GM19099 (cell line): ENCODE data around the gene FGD4.

Source experiments
- POLR2A ChIP-seq: IDR thresholded peaks from 3 replicates; pipeline ENCODE4 v1.6.1; 2011; ENCODE audit warnings: low read depth; ENCODE audit not compliant: insufficient read length; ENCODE audit errors: extremely low read depth

Gene FGD4

DNA sequence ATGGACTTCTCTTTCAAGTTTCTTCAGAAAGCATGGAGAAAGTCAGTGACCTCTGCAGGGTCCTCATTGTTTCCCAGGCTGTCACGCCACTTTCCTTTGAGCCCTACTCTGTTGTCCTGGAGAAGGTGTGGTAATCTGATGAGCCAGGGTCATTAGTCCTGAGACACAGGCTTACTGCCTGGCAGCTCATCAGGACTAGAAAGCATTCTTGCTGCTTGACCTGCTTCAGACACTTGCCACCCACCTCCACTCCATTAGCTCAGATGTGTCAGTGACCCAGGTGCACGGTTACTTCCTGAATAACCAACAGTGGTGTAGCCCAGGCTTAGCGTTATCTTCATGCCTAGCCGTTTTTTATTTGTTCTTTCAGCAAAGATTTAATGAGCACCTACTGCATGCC, 93.9 kb downstream of the FGD4 start:
- TF ChIP-seq POLR2A, result no peak

- TF ChIP-seq POLR2A, result no peak
These were observed 95.3 kb downstream of the FGD4 start for GRCh38 chr12:32494656-32495055.

DNA sequence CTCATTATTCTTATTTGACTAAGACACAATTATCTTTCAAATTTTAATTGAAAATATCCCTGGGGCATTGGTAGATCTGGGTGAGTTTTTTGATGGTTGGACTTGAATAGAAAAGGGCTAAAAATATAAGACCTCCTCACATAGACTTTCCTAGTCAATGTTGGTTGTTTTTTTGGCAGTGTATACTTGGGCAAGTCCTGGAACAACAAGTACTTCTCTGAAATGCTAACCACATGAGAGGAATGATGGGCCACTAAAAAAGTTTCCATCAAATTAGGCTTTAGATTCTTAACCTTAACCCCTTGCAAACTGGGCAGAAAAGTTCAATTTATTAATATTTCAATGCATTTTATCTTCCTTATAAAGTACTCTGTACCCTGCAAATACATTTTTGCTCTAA, 97.6 kb downstream of the FGD4 start:
- TF ChIP-seq POLR2A, result no peak

- no peak for TF ChIP-seq POLR2A
These were observed 98.5 kb downstream of the FGD4 start for GRCh38 chr12:32497864-32498263.

DNA sequence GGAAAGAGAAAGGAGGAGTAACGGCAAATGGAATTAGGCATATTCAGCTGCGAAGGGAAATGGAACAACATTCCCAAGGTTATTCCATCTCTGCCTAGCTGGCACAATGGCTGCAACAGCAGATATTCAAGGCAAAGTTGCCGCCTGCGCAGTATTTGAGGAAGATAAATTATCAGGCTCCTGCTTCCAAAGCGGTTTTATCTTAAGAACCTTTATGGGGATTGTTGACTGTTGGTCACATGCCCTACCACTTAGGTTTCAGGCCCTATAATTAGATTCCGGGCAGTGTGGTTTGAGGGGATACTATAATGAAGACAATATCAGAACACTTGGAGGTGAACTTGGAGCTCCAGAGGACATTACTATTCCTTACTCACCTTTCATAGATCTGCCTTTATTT, 99.7 kb downstream of the FGD4 start:
- TF ChIP-seq POLR2A, result no peak

- no peak for TF ChIP-seq POLR2A
These were observed 102.5 kb downstream of the FGD4 start for GRCh38 chr12:32501835-32502333.

DNA sequence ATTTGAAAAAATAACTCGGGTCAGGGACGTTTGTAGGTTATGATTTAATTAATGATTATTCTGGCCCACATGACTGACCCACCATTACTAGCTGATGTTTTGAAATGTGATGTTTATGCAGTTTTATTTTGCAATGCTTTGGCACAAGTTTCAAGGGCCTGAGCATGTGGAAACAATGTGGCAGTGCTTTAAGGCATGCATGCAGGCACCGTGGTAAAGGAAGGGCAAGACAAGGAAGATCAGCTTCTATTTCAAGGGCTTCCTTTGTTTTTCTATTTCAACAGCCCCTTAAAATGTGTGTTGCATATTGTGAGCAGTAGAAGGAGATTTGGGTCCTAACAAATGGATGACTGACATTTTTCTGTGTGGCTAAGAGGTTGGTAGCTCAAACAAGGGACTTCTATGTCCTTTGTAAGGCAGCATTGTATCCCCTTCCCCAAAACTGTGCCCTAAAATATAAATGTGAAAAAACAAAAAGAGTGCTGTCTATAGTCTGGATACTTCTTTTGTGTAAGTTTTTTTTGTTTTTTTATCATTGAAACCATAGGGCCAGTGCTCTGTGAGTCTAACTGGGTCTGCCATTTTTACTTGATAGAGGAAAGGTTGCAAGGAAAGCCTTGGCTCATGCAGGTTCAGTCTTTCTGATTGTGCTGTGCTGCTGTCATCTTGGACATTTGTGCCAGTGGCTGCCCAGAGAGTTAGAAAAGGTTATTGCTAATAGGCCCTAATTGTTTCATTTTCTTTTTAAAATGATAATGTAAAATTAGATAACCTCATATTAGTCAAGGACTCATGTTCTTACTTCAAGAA, 103.5 kb downstream of the FGD4 start:
- no peak for TF ChIP-seq POLR2A

DNA sequence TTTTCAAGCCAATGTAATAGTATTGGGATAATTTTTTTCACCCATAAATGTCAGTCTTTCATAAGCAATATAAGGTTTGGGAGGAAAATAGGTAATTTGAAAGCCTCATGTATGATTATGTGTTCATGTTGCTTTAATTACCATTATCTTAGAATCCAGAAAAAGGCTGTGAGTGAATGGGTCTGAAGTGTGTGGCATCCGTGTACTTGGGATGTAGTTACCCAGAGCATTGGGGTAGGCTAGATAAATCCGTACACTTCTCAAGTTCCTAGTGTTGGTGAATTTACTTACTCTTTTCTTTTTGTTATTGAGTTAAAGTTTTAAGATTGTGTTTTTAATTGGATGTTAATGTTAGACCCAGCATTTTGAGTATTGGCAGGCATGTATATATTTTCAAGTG, 104.4 kb downstream of the FGD4 start:
- no peak for TF ChIP-seq POLR2A

GRCh38 chr12:32504591-32504990, 105.2 kb downstream of the FGD4 start:
- TF ChIP-seq POLR2A, result no peak

DNA sequence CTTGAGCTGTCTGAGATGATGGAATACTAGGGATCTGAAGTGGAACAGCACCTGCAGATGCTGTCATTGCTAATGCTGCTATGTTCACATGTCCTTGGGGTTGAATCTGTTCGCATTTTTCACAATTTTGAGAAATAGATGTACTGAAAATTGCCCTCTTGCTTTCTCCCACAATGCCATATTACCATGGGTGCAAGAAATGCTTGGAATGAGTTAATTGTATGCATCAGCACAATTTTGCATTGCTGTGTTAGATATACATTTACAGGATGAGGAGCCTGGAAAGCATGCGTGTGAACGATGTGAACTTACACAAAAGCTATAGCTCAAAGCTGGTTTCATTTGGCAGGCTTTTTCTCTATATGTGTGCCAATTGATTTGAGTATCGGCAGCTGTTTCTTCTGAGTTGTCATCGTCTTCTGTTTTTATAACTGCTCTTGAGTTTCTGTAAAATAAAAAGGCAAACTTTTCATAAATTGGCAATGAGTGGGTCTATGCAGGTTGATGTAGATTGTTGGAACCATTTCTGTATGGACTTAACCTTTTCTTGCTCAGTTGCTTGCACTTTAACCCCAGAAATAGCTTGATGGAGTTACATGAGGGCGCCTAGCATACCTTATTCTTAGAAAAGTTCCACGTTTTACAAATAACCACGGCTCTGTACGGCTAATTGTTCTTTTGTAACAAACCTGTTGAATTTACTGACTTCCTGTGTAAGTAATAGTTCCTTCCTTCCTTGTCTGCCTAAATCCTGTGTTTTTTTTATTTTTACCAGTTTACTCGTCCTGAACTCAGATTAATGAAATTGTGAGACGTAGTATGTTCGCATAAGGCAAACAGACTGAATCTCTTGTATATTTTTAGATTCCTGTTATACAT, 105.9 kb downstream of the FGD4 start:
- TF ChIP-seq POLR2A, result no peak

DNA sequence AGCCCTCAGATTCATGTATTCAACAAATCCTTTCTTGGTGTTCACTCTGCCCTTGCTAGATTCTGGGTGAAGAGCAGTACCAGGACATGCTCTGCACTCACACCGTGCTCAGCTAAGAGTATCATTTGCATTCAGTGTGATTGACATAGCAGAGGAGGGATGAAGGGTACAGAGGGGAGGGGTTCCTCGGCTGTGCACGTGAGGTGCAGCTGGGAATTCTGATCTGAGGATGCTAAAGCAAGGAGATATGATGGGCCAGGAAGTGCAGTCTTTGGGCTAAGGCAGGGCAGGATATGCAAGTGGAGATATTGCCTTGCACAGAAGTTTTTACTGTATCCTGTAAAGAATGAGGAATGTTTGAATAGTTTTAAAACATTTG, 108.6 kb downstream of the FGD4 start:
- TF ChIP-seq POLR2A, result no peak

DNA sequence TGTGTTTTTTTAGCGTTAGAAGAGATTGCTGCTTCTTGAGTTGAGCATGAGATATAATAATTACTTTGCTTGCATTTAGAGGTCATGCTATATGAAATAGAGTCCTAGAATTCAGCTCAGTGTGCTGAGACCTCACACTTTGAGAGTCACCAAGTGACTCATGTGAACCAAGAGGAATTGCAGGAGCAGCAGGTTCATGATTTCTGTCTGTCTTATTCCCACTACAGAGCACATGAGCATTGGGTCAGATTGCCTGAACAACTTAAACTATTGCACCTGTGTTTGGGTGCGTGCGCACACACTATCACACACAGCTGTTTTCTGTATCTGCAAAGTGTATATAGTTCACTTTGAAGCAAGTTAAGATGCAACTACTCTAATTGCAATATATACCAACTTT, 109.3 kb downstream of the FGD4 start:
- TF ChIP-seq POLR2A, result no peak

- TF ChIP-seq POLR2A, result no peak
These were observed 110.2 kb downstream of the FGD4 start for GRCh38 chr12:32509328-32510091.

- no peak for TF ChIP-seq POLR2A
These were observed 113.0 kb downstream of the FGD4 start for GRCh38 chr12:32512379-32512778.

DNA sequence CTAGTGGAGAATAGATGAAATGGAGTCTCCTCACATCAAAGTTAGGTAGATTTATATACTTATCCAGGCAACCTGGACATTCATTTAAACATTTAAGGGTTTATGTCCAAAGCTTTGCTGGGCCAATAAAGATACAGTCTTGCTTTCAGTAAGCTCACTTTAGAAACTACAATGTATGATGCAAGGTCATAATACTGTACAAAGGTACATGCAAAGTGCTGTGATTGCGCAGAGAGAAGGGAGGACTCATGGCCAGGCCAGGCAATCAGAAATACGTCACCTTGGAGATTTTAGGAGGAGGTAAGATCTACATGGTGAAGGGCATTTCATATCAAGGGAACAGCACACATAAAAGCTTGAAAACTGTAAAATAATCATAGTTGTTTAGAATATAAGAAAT, 113.6 kb downstream of the FGD4 start:
- no peak for TF ChIP-seq POLR2A
